ENCODE data around the gene USH1C. TPM values are rescaled to one million over a fixed set of nuclear protein-coding genes. Genes with fewer than 3 reads are reported as not detected.

Gene USH1C
- total RNA-seq, 1 donor from 2014 or later: 0.24 TPM

- Histone ChIP-seq H3K27me3 (peaks cover 74% of the 10 kb centered on the region), H3K4me1 (peaks cover 27% of the 10 kb centered on the region), H2AFZ (replicated peaks) (no peak overlapping the region), H3K9ac (no peak overlapping the region), H4K20me1 (ENCODE audit: low read depth) (peaks cover 24% of the 10 kb centered on the region), H3K27ac (no peak overlapping the region), H3K4me2 (no peak overlapping the region), H3K9me3 (ENCODE audit: low read depth) (no peaks in the 10 kb centered on the region), H3K4me3 (no peak overlapping the region), H3K36me3 (no peaks in the 10 kb centered on the region), H3F3A (ENCODE audit: low read depth) (peaks cover 42% of the 10 kb centered on the region), H3K79me2 (ENCODE audit: low read depth) (no peaks in the 10 kb centered on the region)
- Mint-ChIP-seq H3K9me3 (no peaks in the 10 kb centered on the region), H3K4me3 (peak overlapping the region; percentile 83), H3K4me1 (peaks cover 36% of the 10 kb centered on the region), H3K36me3 (no peaks in the 10 kb centered on the region), H3K27me3 (ENCODE audit: insufficient read depth, low read depth) (peaks cover 36% of the 10 kb centered on the region), H3K27ac (no peak overlapping the region)
- TF ChIP-seq EZH2 (IDR thresholded peaks at IDR 0.05) (no peak), EZH2phosphoT487 (IDR thresholded peaks at IDR 0.05) (no peak), CTCF (IDR thresholded peaks at IDR 0.05) (no peak)
- DNase-seq (ENCODE audit: low spot score): no peak
Observed at GRCh38 chr11:17477361-17477760, 66.9 kb downstream of the USH1C start.

- Histone ChIP-seq H3F3A (ENCODE audit: low read depth) (peaks cover 42% of the 10 kb centered on the region), H3K27me3 (peaks cover 78% of the 10 kb centered on the region), H3K27ac (no peak overlapping the region), H3K36me3 (no peaks in the 10 kb centered on the region), H3K79me2 (ENCODE audit: low read depth) (no peaks in the 10 kb centered on the region), H3K9ac (no peak overlapping the region), H2AFZ (replicated peaks) (no peak overlapping the region), H4K20me1 (ENCODE audit: low read depth) (peaks cover 24% of the 10 kb centered on the region), H3K9me3 (ENCODE audit: low read depth) (no peaks in the 10 kb centered on the region), H3K4me1 (peaks cover 30% of the 10 kb centered on the region), H3K4me2 (peak overlapping the region; percentile 100), H3K4me3 (peak overlapping the region; percentile 91)
- Mint-ChIP-seq H3K27me3 (ENCODE audit: insufficient read depth, low read depth) (peaks cover 36% of the 10 kb centered on the region), H3K27ac (no peak overlapping the region), H3K4me3 (peak overlapping the region; percentile 83), H3K36me3 (no peaks in the 10 kb centered on the region), H3K9me3 (no peaks in the 10 kb centered on the region), H3K4me1 (peaks cover 38% of the 10 kb centered on the region)
- TF ChIP-seq CTCF (IDR thresholded peaks at IDR 0.05) (no peak), EZH2phosphoT487 (IDR thresholded peaks at IDR 0.05) (no peak)
- no peak for DNase-seq (ENCODE audit: low spot score)
Observed at GRCh38 chr11:17477084-17477333, 67.2 kb downstream of the USH1C start.

GRCh38 chr11:17476317-17477083 is 67.7 kb downstream of the USH1C start, which contains the start of gene ABCC8:
Gene ABCC8 (minus strand): TSS chr11:17476845. CDS start chr11:17476776, 69 bp downstream.
- peaks cover 24% of the 10 kb centered on the region for H4K20me1 ChIP-seq (ENCODE audit: low read depth)
- peak within 1 kb of the TSS; percentile 100 for H2AFZ ChIP-seq (replicated peaks)
- H3K27me3 ChIP-seq: peaks cover 83% of the 10 kb centered on the region
- TF ChIP-seq EZH2 (IDR thresholded peaks at IDR 0.05) (peak; percentile 77), EZH2phosphoT487 (IDR thresholded peaks at IDR 0.05) (peak; percentile 61), CTCF (IDR thresholded peaks at IDR 0.05) (no peak)
- H3K4me2 ChIP-seq: peak within 1 kb of the TSS; percentile 100
- H3K27ac ChIP-seq: no peak within 1 kb of the TSS
- H3K36me3 Mint-ChIP-seq: no peaks in the 10 kb centered on the region
- H3F3A ChIP-seq (ENCODE audit: low read depth): peaks cover 42% of the 10 kb centered on the region
- H3K4me1 ChIP-seq: peaks cover 32% of the 10 kb centered on the region
- peaks cover 40% of the 10 kb centered on the region for H3K27me3 Mint-ChIP-seq (ENCODE audit: insufficient read depth, low read depth)
- no peaks in the 10 kb centered on the region for H3K36me3 ChIP-seq
- peaks cover 38% of the 10 kb centered on the region for H3K4me1 Mint-ChIP-seq
- no peaks in the 10 kb centered on the region for H3K9me3 Mint-ChIP-seq
- H3K4me3 Mint-ChIP-seq: peak within 1 kb of the TSS; percentile 90
- peak; percentile 77 for DNase-seq (ENCODE audit: low spot score)
- H3K79me2 ChIP-seq (ENCODE audit: low read depth): no peaks in the 10 kb centered on the region
- H3K4me3 ChIP-seq: peak within 1 kb of the TSS; percentile 91
- H3K9ac ChIP-seq: no peak within 1 kb of the TSS
- H3K27ac Mint-ChIP-seq: no peak within 1 kb of the TSS
- no peaks in the 10 kb centered on the region for H3K9me3 ChIP-seq (ENCODE audit: low read depth)

Data from neural progenitor cell (in vitro differentiated cells).